ENCODE measurements around the gene CSNK1E. TPM values are rescaled to one million over a fixed set of nuclear protein-coding genes. Genes with fewer than 3 reads are reported as not detected.

The CSNK1E gene
- total and polyA plus RNA-seq, 2 of the 8 experiments (the other 6 are each of a cell fraction or from before 2014, with no cell fraction given): 247 to 263 TPM

GRCh38 chr22:38269466-38269865 lies 47.8 kb downstream of the CSNK1E start:
- no peak overlapping the region for H3K23ac ChIP-seq (ENCODE audit: insufficient read length)
- WGBS, 2 experiments (ENCODE audit: extremely low coverage in 1 of 2, insufficient coverage in 1 of 2, insufficient read length in 1 of 2, insufficient replicate concordance in 2 of 2, low coverage in 1 of 2, low lambda C conversion rate in 2 of 2, missing lambda C conversion rate in 1 of 2): 95% methylated on average over 7 of the region's 7 CpGs; no CpG with 5 or more reads in 1 of the 2 experiments
- no peak for FAIRE-seq
- no peak for TF ChIP-seq POLR2A (IDR thresholded peaks at IDR 0.05; ENCODE audit: control extremely low read depth in 1 of 2, low read depth in 2 of 2, low read length in 2 of 2)
- TF ChIP-seq BACH1 (IDR thresholded peaks at IDR 0.05; ENCODE audit: low read length): no peak
- TF ChIP-seq ATF3 (IDR thresholded peaks at IDR 0.05; ENCODE audit: insufficient read depth, low read depth, low read length): no peak
- TF ChIP-seq, protein P1, sequence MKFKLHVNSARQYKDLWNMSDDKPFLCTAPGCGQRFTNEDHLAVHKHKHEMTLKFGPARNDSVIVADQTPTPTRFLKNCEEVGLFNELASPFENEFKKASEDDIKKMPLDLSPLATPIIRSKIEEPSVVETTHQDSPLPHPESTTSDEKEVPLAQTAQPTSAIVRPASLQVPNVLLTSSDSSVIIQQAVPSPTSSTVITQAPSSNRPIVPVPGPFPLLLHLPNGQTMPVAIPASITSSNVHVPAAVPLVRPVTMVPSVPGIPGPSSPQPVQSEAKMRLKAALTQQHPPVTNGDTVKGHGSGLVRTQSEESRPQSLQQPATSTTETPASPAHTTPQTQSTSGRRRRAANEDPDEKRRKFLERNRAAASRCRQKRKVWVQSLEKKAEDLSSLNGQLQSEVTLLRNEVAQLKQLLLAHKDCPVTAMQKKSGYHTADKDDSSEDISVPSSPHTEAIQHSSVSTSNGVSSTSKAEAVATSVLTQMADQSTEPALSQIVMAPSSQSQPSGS (IDR thresholded peaks at IDR 0.05; ENCODE audit: low read length): no peak
- no peak for TF ChIP-seq ASH2L (IDR thresholded peaks at IDR 0.05; ENCODE audit: low read length)
- no peak for TF ChIP-seq CHD1 (IDR thresholded peaks at IDR 0.05; ENCODE audit: low read depth, low read length)
- no peak for TF ChIP-seq YY1 (IDR thresholded peaks at IDR 0.05; ENCODE audit: low read depth, low read length)
- TF ChIP-seq CBX8 (IDR thresholded peaks at IDR 0.05; ENCODE audit: borderline replicate concordance, low read depth, low read length): no peak
- TF ChIP-seq KDM5A (IDR thresholded peaks at IDR 0.05; ENCODE audit: low read length): no peak
- no peak for TF ChIP-seq CTCF (IDR thresholded peaks at IDR 0.05; ENCODE audit: control extremely low read depth in 1 of 3, insufficient read depth in 1 of 3, low read depth in 1 of 3, low read length in 3 of 3)

More at GRCh38 chr22:38269466-38269865, 47.8 kb downstream of the CSNK1E start:
- Histone ChIP-seq H4K8ac (ENCODE audit: extremely low read depth, insufficient read depth, low read length) (no peak overlapping the region; the same call in 1 of the 2 replicates), H3K4me3 (ENCODE audit: extremely low read depth in 1 of 4, insufficient read depth in 2 of 4, low read depth in 3 of 4, low read length in 4 of 4) (no peak overlapping the region), H3K9ac (replicated peaks in 1 of 4; ENCODE audit: extremely low read depth in 1 of 4, low read depth in 3 of 4, low read length in 3 of 4) (no peak overlapping the region), H3K79me1 (ENCODE audit: low read depth, low read length) (peaks cover 39% of the 10 kb centered on the region), H3K79me2 (ENCODE audit: control insufficient read depth in 1 of 2, insufficient read depth in 2 of 2, low read length in 2 of 2) (peaks cover 21 to 67% of the 10 kb centered on the region in 2 experiments), H2BK15ac (ENCODE audit: low read length) (no peak overlapping the region), H3K4me2 (ENCODE audit: insufficient read depth in 1 of 2, low read depth in 2 of 2, low read length in 2 of 2) (no peak overlapping the region), H3K23me2 (ENCODE audit: low read depth, low read length) (peaks cover 10% of the 10 kb centered on the region), H2BK20ac (ENCODE audit: low read length) (no peak overlapping the region), H3K9me3 (ENCODE audit: insufficient read depth in 2 of 2, low read depth in 1 of 2, low read length in 1 of 2) (no peaks in the 10 kb centered on the region), H2AFZ (ENCODE audit: low read length) (no peak overlapping the region), H3K18ac (ENCODE audit: extremely low read depth, low read length) (no peak overlapping the region), H3K36me3 (ENCODE audit: control insufficient read depth in 2 of 4, insufficient read depth in 4 of 4, low read length in 3 of 4) (0 out of 8 replicates have a peak, but pooled peaks cover 0 to 3% (median 0%) of the 10 kb centered on the region in 4 experiments), H2BK12ac (ENCODE audit: low read depth, low read length) (no peak overlapping the region), H2BK120ac (replicated peaks; ENCODE audit: low read depth, low read length) (no peak overlapping the region), H3K56ac (replicated peaks; ENCODE audit: insufficient read length, low read depth, low read length) (no peak overlapping the region), H2AK5ac (ENCODE audit: low read depth, low read length) (no peak overlapping the region), H4K20me1 (replicated peaks in 1 of 2; ENCODE audit: control insufficient read depth in 1 of 2, insufficient read depth in 2 of 2, low read length in 2 of 2) (peaks cover 23 to 34% of the 10 kb centered on the region in 2 experiments), H3K4me1 (replicated peaks in 1 of 4; ENCODE audit: control insufficient read depth in 3 of 4, insufficient read depth in 4 of 4, low read length in 3 of 4) (peaks cover 14 to 23% (median 19%) of the 10 kb centered on the region in 4 experiments), H4K91ac (replicated peaks; ENCODE audit: insufficient read length, low read length) (no peak overlapping the region), H3K4ac (replicated peaks; ENCODE audit: insufficient read length, low read depth, low read length) (no peak overlapping the region), H3K27ac (ENCODE audit: low read depth, low read length) (no peak overlapping the region), H2BK5ac (ENCODE audit: low read depth, low read length) (no peak overlapping the region), H3K14ac (ENCODE audit: insufficient read length) (no peak overlapping the region), H4K5ac (ENCODE audit: insufficient read length, low read depth, low read length) (no peak overlapping the region), H3K27me3 (replicated peaks in 1 of 4; ENCODE audit: control insufficient read depth in 3 of 4, extremely low read depth in 1 of 4, insufficient read depth in 3 of 4, low read length in 3 of 4) (no peaks in the 10 kb centered on the region; a peak in 1 of 7 replicates)
- CTCF ChIA-PET (ENCODE audit: partially characterized antibody): interaction anchor here (0.6 to 4.5 kb wide), 6 partner anchors 8 to 467 kb away, joined by 3 to 33 read pairs (median 4); no protein-coding TSS in a partner anchor
- POLR2A ChIA-PET (ENCODE audit: partially characterized antibody): interaction anchor here (1.1 to 7.8 kb wide), 2 partner anchors 18 to 53 kb away, joined by 5 to 81 read pairs; no protein-coding TSS in a partner anchor
- DNase-seq (ENCODE audit: low read depth in 1 of 2, low spot score in 2 of 2): no peak

All from H1 (cell line).